Middle frontal gyrus (tissue), 1 donor: ENCODE data around the gene SERBP1.
"Not testable (repeated sequence)": the region's sequence is repeated elsewhere in the genome, so short reads cannot be mapped to it uniquely, and the experiment has no call there.

ENCODE experiments used
- DNase-seq: peaks from one replicate; pipeline ENCODE4 v3.0.0-alpha.2; 2015; ENCODE audit warnings: low spot score; ENCODE audit errors: extremely low spot score

Gene SERBP1

DNA sequence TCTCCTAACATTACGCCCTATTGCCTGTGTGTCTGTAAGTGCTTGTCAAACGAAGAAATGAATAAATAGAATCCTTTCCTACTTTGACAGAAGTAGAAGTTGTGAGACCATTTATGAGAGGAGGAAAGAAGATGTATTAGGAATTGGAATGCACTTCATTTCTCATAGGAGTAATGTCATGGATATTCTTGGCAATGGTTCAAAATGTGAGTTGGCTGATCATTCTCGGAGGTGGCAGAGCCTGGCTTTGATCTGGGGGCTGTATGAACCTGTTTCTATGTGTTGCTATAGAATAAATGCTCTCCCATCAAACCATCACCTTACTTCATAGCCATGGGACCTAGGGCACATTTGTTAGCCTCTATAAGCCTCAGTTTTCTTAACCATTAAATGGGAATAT is 10.1 kb upstream of the SERBP1 start:
- DNase-seq: no peak

DNA sequence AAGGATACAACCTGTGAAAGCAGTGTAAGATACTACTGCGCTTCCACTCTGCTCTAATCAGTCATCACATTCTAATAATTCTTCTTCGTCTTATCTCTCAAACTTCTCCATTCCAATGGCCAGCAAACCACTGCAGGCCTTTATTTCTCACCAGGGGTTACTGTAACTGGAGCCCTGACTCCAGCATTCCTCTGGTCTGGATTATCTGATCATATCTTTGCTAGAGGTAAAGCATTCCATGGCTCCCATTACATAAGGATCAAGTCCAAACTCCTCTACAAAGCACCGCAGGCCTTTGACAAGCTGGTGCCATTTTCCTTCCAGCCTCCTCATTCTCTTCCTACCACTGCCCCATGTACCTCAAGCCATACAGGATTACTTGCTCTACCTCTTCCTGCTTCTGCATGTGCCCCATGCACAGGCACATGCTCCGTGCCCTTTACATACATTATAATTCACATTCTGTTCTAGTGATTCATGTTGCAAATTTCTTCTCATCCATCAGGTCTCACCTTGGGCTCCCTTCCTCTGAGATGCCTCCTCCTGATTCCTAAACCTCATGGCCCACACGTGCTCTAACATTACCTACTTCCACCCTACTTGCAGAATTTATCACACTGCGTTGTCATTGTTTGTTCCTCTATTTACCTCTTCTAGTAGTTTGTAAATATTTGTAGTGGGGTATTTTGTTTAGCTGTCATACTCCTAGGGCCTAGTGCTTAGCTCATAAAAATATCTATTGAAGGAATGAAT is 9.3 kb upstream of the SERBP1 start:
- DNase-seq: no peak

DNA sequence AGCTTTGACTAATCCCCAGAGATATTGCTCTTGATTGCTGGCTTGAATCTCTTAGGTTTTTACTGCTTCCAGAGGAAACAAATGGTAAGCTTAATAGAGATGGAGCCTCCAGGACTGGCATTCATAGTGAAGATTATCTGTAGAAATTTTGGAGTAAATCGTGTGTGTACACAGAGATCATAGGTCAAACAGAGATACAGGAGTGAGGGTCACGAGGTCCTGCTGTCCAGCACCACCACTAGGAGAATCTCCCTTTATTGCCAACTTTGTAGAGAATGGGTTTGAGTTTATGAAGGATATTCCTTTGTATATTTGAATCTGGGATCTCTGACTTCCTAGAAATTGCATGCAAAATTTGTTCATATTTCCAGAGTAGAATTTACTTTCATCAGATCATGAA is 7.8 kb upstream of the SERBP1 start:
- no peak for DNase-seq

DNA sequence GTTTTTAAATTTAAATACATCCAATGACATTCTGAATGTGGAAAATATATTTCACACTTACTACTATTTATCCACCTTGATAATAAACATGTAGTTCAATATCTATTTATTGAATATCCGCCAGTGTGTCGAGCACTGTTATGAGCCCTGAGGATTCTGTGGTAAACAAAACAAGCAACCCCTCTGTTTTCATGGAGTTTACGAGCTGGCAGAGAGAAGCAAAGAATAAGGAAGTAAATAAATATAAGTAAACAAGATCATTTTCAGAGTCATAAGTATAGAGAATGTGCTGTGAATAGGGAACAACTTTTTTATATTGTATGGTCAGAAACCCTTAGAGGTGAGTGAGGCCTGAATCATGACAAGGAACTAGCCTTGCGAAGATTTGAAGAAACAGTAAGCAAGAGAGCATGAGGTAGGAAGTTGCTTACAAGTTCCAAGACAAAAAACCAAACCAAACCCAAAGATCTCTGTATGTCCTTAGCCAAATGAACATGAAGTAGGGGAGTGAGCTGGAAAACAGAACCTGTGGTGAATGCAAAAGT is 6.4 kb upstream of the SERBP1 start:
- no peak for DNase-seq

DNA sequence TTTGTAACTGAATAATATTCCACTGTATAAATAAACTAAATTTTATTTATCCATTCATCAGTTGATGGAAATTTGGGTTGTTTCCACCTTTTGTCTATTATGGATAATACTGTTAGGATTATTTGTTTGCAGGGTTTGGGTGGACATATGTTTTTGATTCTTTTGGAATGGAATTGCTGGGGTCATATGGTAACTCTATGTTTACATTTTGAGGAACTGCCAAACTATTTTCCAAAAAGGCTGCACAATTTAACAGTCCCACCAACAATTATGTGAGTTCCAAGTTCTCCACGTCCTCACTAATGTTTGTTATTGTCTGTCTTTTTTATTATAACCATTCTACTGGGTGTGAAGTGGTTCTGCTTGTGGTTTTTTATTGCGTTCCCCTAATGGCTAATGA is 4.3 kb upstream of the SERBP1 start:
- no peak for DNase-seq

DNA sequence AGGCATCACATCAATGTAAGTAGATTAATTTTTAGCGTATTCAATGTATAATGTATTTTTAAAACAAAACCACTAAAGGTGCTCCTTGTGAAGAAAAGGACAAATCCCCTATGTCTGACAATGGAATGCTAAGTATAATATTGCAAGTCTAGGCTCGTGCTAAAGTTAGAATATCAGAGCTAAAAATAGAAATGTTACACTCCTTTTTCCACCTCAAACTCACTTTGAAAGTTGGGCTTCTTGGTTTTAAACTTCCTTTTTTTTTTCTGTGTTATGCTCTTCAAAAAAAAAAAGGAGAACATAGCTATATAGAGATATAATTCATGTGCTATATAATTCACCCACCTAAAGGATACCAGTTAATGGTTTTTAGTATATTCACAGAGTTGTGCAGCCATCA is 3.6 kb upstream of the SERBP1 start:
- no peak for DNase-seq

DNA sequence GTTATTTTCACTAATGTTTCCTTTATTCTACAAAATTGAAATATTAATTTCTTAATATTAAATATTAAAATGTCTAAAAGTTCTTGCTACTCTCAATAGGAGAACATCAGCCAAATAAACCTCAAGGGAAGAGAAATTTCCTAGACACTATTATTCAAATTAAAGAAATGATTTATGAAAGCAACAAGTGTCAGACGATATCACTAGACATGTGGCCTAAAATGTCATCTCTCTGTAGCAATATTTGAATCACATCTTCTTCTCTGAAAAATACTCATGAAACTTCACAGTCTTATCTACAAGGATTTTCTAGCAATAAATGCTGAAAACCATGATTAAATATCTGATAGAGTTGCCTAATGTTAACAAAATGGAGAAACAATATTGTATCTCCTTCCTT is 2.5 kb upstream of the SERBP1 start:
- DNase-seq: no peak

DNA sequence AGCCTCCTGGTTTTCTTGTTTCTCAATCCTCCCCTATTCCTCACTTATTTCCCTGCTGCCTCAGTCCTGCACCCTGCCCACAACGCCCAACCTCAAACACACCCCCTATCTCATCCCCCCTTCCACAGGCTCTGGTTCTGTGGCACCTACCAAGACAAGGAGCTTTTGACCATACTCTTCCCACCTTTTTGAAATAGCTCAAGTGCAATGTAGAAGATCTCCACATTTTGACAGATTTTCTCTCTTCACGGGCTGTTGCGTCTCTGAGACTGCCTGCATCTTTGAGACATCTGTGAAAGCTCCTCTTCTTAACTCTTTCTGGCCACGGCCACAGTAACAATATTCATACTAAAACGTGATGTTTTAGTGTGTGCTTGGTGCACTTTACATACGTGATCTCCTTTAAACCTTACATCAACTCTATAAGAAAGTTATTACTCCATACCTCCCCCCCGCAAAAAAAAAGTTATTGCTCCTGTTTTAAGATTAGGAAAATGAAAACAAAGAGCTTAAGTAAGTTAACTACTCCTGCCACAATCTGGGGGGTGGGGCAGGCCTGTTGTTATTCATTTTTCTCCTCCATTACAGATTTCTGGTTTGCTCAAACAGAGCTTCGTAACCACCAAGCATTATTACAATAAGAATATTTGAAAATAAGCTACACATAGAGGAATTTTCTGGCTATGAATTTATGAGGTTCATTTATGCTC is 1.8 kb upstream of the SERBP1 start:
- DNase-seq: no peak

DNA sequence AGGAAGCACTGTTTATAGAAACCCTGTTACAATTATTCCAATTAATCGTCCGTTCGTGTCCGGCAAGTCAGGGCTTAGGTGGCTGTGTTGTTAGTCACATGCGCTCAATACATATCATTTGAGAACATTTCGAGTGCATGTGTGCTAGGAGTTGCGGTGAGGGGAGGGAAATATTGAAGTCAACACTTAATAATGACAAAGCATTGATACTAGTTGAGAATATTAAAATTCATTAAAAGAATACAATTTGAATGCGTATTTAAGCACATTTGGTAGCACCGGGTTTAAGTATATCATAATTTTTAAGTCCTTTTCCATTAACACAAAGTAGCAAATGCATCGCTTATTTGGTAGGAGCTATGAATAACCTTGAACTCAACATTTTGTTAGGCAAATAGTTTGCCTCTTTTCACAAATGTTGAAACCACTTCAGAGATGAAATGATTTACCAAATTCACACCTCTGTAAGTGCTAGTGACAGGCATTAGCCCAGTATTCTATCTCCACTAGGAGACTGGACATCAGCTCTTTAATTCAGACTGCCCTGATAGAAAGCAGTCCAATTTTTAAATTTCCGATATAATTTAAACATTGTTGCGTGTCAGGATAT is 1.1 kb upstream of the SERBP1 start:
- DNase-seq: no peak

DNA sequence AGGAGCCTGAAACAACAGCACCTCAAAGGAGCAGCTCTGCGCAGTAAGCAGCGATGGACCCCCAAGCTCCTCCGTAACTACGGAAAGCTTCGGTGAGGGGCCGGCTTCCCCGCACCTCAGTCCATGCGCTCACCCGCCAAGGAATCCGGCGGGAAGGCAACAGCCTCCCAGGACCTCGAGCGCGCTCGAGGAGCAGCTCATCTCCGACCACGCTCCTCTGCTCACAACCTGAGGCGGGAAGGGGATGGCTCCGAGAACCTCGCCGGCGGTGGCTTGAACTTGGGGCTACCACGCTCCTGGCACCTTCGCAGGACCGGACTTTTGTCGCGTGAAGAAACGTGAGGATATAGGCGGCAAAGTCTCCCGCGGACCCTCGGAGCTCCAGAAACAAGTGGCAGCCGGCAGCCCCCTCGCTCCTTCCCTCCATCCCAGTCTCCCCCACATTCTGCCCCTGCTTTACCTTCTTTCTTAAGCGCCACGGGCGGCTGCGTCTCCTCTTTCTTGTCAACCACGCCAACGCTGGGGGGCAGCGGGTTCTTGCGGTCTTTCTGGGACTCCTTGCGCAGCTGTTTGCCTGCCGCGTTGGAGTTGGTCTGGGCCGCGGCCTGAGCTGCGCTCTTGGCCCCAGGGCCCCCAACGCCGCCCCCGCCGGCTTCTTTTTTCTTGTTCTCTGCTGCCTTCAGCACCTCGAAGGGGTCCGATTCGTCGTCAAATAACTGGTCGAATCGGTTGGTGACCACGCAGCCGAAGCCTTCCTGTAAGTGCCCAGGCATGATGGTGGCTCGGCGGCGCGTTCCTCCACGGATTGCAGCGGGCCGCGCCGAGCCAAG is 459 bp downstream of the SERBP1 start:
- DNase-seq: no peak

DNA sequence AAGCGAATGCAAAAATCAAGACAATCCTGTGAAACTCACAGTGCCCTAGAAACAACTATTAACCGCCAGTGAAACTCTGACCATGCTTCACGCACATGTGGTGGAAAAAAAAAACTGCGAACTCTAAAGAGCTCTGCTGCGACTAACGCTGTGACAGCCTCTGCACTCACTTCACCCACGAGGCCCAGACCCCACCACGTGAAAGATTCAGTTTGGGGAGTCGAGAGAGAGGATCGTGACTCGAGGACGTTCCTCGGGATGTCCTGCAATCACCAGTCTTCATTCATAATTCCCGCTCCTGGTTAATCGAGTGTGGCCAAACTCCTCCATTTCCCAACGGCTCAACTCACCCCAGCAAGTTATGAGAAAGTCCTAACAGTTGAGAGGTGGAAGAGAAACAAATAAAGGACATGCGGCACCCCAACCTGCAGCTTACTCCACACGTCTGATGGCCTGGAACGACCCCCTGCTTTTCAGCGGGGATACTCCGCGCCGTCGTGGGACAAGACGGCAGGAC is 1.1 kb downstream of the SERBP1 start:
- no peak for DNase-seq

DNA sequence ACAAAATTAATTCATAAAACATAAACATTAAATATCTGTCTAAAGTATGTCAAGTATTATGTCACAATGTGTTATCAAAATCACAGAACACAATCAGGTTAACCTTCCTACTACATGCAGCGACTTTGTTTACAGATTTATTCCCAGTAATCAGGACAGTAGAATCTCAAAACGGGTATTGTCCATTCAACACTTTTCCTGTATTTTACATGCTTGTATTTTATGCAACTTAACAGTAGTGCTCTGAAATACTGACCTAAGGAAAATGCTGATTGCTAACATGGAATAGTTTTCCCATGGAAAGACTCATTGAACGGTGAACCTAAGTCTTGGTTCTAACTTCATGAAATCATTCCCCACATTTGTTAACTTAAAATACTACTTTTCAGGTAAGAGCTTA is 2.3 kb downstream of the SERBP1 start:
- DNase-seq: no peak

DNA sequence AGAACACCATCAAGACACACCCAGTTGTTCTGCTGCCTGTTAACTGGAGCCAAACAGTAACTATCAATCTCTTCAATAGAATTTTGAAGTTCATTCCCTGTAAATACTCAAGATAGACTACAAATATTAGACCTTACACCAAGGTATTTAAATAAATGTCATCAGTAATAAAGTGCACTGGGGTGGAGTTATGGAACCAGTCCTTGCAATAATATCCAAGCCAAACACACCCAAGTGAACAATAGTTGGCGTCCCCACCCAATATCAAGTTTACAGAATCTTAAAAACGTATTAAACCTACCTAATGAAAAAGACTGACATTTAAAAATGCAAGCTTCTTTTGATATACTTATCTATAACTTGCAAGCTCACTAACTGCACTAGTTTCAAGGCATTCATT is 2.7 kb downstream of the SERBP1 start:
- DNase-seq: no peak

DNA sequence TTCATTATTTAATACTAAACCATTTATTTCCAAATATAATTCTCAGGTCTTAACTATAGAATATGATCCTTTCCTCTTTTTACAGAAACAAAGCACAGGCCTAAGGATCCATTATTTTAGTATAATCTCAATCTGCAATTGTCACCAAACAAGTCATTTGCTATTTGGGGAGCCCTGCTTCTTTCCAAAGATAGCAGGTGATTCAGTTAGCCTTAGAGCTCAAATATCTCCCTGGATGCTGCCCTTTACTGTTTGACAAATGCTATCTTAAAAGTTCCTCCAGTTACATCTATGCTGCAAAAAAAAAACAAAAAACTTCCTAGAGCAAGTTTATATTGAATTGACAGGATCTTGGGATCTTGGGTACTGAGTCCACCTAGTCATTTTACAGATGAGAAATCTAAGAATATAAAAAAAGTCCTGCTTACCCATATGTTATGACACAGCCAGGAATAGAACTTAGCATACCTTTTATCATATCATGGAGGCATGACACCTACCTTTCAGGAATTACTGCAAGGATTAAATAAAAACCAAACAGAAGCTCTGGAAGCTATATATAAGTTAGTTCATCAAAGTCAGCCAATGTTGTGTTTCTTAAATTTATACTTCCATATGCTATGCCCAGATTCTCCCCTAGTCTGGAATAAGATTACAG is 9.2 kb downstream of the SERBP1 start:
- no peak for DNase-seq

DNA sequence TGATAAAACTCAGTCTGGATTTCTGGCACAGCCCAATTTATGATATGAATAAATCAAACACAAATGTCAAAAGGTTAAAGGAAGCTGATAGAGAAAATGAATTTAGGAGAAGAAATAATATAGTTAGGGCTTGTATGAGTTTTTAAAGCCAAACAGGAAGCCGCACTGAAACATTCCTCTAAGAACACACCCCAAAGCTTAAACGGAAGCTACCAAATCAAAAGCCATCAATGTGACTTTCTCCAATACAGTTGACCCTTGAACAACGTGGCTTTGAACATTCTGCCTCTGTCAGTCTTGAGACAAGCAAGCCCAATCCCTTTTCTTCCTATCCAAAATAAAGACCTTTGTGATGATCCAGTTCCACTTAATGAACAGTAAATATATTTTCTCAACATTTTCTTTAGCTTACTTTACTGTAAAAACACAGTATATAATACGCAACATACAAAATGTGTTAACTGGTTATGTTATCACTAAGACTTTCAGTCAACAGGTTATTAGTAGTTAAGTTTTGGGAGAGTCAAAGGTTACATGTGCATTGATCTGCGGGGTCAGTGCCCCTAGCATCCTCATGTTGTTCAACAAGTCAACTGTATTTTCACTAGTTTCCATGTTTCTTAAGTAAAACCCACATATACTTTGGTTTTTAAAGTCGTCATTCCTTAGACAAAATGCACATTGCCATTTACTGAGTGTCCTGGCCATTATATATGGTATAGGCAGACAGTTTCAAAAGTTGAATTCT is 11.2 kb downstream of the SERBP1 start:
- DNase-seq: no peak

DNA sequence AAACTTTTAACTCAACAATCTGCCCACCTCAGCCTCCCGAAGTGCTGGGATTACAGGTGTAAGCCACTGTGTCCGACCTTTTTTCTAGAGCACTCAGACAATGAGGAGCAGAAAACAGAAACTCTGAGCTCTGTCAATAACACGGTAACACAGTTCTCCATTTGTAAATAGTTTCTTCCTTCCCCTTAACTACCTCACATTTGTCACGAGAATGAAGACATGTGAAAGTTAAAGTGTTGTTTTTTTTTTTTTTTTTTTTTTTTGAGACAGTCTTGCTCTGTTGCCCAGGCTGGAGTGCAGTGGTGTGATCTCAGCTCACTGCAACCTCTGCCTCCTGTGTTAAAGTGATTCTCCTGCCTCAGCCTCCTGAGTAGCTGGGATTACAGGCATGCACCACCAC is 12.5 kb downstream of the SERBP1 start:
- not testable (repeated sequence) for DNase-seq

DNA sequence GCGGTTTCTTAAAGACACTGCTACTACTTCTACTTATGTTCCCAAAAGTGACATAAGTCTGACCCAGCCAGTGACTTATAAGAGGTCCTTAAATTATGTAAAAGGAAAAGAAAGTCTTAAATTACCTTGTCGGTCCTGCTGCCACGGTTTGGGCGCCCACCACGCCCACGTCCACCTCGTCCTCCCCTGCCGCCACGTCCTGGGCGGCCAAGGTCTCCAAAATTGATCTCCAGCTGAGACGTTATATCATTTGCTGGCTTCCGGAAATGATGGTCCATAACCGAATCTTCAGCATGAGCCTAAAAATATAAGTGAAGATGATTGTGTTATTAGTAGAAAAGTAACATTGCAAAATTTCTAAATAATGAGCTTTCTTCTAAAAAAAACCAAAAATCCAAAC is 15.2 kb downstream of the SERBP1 start:
- DNase-seq: no peak

DNA sequence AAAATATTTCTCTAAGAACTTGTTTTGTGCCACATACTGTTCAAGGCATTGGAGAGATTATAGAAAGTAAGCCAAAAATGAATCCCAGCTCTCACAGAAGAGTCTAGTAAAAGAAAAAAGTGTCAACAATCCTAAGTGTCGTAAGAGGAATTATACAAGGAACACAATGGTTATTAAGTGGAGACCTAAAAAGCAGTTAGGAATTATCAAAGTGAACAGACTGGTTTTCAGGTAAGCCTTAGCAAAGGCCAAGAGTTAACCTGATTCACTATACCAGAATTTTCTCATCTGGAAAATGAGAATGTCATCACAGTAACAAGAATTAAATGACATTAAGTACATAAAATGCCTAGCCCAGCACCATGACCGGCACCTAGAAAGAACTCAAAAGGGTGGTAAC is 15.6 kb downstream of the SERBP1 start:
- DNase-seq: no peak

DNA sequence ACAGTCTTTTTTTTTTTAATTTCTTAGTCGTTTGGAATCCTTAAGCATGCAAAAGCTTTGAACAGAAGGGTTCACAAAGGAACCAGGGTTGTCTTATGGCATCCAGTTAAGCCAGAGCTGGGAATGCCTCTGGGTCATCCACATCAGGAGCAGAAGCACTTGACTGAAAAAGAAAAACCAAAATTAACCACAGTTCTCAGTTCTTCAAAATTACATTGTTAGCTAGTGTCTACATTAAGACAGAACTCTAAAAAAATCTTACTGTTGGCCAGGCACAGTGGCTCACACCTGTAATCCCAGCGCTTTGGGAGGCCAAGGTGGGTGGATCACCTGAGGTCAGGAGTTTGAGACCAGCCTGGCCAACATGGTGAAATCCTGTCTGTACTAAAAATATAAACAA is 17.1 kb downstream of the SERBP1 start:
- DNase-seq: not testable (repeated sequence)

DNA sequence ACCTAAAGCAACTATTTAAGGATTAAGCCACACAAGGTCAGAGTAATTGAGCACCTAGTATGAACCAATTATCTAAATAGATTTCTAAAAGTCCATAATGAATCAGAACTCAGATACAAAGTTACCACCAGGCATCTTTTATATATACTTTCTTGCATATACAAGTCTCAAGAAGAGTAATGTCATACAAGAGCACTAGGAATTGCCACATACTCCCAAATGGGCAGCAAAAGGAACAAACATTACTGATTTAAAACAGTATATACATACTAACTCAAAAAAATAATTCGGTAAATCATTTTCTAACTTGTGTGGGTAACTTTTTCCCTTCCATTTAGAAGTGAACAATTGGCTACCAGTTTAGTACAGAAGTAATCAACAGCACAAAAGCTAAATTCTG is 22.1 kb downstream of the SERBP1 start:
- DNase-seq: no peak
